WERI-Rb-1 (cell line): ENCODE data around the gene ACIN1.
A peak's percentile ranks its signal among the peaks of the same experiment; 100 is the strongest.

Experiments
- DNase-seq: peaks from one replicate; pipeline ENCODE4 v3.0.0-alpha.2; 2020
- H3K27ac ChIP-seq: fragments of 250-450 bp; sonication (Bioruptor Pico); 2 replicates; pipeline ENCODE4 v1.5.1; 2020; ENCODE audit warnings: mild to moderate bottlenecking, moderate library complexity
- H3K27me3 ChIP-seq: fragments of 250-450 bp; sonication (Bioruptor Pico); 2 replicates; pipeline ENCODE4 v1.5.1; 2021; ENCODE audit warnings: mild to moderate bottlenecking, low read depth, moderate library complexity; ENCODE audit not compliant: insufficient read depth, severe bottlenecking
- H3K36me3 ChIP-seq: fragments of 250-450 bp; sonication (Bioruptor Pico); 2 replicates; pipeline ENCODE4 v1.5.1; 2020; ENCODE audit warnings: mild to moderate bottlenecking, moderate library complexity
- H3K4me3 ChIP-seq: 2 replicates; pipeline ENCODE4 v1.5.1; 2011; ENCODE audit warnings: low read depth, mild to moderate bottlenecking, control low read depth, low read length
- H3K9me3 ChIP-seq: fragments of 250-450 bp; sonication (Bioruptor Pico); 2 replicates; pipeline ENCODE4 v1.5.1; 2021; ENCODE audit warnings: mild to moderate bottlenecking, moderate library complexity; ENCODE audit not compliant: severe bottlenecking
- TF ChIP-seq, protein P1 (sequence below): IDR thresholded peaks from 2 replicates; pipeline ENCODE4 v1.5.1; 2011; ENCODE audit warnings: low read depth, mild to moderate bottlenecking, control low read depth, inconsistent platforms, low read length

Gene ACIN1

DNA sequence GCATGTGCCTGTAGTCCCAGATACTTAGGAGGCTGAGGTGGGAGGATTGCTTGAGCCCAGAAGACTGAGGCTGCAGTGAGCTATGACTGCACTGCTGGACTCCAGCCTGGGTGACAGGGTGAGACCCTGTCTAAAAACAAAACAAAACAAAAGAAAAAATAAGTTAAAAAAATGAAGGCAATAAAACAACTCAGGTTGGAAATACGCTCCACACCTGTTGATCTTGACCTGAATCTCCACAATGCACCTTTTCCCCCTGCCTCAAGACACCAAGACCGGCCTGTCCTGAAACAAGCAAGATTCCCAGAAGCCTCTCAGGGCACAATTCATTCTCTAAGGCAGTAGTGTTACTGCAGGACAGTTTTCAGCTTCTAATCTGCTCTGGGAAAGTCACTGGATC lies 44.9 kb upstream of the ACIN1 start:
- TF ChIP-seq, protein P1, sequence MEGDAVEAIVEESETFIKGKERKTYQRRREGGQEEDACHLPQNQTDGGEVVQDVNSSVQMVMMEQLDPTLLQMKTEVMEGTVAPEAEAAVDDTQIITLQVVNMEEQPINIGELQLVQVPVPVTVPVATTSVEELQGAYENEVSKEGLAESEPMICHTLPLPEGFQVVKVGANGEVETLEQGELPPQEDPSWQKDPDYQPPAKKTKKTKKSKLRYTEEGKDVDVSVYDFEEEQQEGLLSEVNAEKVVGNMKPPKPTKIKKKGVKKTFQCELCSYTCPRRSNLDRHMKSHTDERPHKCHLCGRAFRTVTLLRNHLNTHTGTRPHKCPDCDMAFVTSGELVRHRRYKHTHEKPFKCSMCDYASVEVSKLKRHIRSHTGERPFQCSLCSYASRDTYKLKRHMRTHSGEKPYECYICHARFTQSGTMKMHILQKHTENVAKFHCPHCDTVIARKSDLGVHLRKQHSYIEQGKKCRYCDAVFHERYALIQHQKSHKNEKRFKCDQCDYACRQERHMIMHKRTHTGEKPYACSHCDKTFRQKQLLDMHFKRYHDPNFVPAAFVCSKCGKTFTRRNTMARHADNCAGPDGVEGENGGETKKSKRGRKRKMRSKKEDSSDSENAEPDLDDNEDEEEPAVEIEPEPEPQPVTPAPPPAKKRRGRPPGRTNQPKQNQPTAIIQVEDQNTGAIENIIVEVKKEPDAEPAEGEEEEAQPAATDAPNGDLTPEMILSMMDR = no peak
- H3K36me3 ChIP-seq = no peaks in the 10 kb centered on the region
- no peak for DNase-seq
- H3K27me3 ChIP-seq = peaks cover 24% of the 10 kb centered on the region
- H3K9me3 ChIP-seq = no peaks in the 10 kb centered on the region
- no peak overlapping the region for H3K4me3 ChIP-seq
- no peak overlapping the region for H3K27ac ChIP-seq

DNA sequence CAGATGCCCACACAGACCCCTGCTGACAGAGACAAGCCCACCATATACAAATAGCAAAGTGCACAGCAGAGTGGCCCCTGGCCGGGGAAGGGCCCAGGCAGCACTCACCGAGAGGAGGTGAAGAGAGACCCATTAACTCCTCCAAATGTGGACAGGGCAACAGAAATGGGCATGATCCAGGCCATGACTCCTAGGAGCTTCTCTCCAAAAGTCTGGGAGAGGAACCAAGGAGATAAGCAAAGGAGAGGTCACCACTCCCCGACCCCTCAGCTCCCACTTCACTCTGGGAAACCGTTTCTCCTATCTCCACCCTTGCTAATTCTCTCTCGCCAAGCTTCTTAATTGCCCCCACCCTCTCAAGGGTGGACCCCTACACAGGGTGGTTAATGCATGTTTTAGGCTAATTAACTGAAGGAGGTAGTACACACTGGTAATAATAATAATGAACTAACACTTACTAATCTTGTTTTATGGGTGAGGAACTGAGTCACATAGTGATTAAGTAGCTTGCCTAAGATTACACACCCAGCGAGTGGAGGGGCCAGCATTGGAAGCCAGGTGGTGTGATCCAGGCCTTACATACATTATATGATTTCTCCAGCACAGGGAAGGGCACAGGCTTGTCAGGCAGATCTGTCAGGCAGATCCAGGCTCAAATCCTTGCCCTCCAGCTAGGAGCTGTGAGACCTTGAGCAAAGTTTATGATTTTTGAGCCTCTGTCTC lies 43.0 kb upstream of the ACIN1 start:
- H3K36me3 ChIP-seq = no peaks in the 10 kb centered on the region
- TF ChIP-seq, protein P1 = no peak
- DNase-seq = peak; percentile 79
- no peak overlapping the region for H3K4me3 ChIP-seq
- H3K9me3 ChIP-seq = no peaks in the 10 kb centered on the region
- peaks cover 8% of the 10 kb centered on the region for H3K27me3 ChIP-seq
- H3K27ac ChIP-seq = no peak overlapping the region

DNA sequence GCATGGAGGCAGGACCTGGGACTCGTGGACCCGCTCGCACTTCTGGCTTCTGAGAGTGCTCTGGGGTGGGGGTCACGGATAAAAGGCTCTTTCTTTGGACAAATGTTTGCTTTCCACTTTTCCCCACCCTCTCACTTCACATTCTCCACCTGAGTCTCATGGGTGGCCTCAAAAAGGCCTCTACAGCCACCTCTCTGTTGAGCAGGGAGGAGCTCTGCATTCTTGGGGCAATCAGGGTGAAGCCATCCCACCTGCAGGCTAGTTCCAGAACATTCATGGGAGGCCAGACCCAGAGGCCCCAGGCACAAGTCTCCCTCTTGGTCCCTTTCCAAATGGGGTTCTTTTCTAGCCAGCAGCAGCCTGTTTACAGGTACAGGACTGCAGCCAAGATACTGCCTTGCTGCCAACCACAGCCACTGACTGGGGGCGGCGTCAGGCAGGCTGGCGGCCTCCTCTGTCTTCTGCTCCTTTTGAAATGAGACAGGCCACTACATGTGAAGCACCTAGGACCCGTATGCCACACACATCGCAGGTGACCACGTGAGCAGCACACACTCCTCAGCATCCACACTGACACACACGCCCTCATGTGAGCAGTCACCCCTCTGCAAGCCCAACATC lies 42.4 kb upstream of the ACIN1 start:
- Histone ChIP-seq H3K27me3 (peaks cover 1% of the 10 kb centered on the region), H3K36me3 (no peaks in the 10 kb centered on the region), H3K27ac (no peak overlapping the region), H3K9me3 (no peaks in the 10 kb centered on the region), H3K4me3 (no peak overlapping the region)
- TF ChIP-seq, protein P1 = no peak
- no peak for DNase-seq

DNA sequence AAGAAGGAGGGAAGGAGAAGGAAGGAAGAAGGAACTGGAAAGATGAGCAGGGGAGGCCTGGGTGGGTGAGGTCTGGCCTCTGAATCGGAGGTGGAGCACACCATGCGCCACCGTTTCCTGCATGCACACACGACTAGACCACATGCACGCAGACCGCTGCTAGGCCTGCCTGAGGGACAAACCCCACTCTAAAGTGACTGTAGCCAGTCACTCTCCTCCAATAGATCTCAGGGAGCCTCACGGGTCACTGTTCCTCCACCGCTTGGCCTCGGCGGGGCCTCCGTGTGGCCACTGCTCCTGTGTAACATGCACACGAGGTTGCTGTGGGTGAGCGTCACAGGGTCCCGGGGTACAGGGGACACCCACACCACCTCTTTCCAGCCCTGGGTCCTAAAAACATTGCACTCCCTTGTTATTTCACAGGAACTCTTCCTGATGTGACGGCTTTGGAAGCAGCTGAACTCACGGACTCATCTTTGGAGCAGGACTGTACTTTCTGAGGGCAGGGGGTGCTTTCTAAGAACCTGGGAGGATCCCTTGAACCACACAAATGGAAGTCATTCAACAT lies 41.7 kb upstream of the ACIN1 start:
- Histone ChIP-seq H3K36me3 (no peaks in the 10 kb centered on the region), H3K4me3 (no peak overlapping the region), H3K27ac (no peak overlapping the region), H3K27me3 (no peaks in the 10 kb centered on the region), H3K9me3 (no peaks in the 10 kb centered on the region)
- TF ChIP-seq, protein P1 = no peak
- DNase-seq = no peak

DNA sequence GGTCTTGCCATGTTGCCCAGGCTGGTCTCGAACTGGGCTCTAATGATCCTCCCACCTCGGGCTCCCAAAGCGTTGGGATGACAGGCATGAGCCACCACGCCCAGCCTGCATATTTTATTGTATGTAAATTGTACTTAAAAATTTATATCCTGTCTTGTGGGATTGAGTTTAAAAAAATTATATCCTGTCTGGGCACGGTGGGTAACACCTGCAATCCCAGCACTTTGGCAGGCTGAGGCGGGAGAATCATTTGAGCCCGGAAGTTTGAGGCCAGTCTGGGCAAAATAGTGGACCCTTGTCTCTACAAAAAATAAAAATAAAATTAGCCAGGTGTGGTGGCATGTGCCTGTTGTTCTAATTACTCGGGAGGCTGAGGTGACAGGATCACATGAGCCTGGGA lies 38.0 kb upstream of the ACIN1 start:
- TF ChIP-seq, protein P1 = no peak
- Histone ChIP-seq H3K9me3 (no peaks in the 10 kb centered on the region), H3K4me3 (no peak overlapping the region), H3K27ac (no peak overlapping the region), H3K36me3 (no peaks in the 10 kb centered on the region), H3K27me3 (peaks cover 14% of the 10 kb centered on the region)
- DNase-seq = no peak
